ENCODE results near the gene PHACTR4. TPM values are rescaled to one million over a fixed set of nuclear protein-coding genes. Genes with fewer than 3 reads are reported as not detected.

PHACTR4 gene
- total and polyA plus RNA-seq, 2 of the 4 experiments (the other 2 are of a cell fraction), result 7.5 to 15.0 TPM

DNA sequence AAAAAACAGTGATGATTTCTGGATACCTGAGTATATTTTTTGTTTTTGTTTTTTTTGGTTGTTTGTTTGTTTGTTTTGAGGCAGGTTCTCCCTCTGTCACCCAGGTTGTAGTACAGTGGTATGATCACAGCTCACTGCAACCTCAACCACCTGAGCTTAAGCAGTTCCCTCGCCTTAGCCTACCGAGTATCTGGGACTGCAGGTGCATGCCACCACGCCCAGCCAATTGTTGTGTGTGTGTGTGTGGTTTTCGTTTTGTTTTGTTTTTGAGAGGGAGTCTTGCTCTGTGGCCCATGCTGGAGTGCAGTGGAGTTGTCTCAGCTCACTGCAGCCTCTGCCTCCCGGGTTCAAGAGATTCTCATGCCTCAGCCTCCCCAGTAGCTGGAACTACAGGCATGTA lies 81.0 kb downstream of the PHACTR4 start:
- no peak overlapping the region for H3K4ac ChIP-seq (ENCODE audit: low read depth, low read length)
- no peak overlapping the region for H3K9ac ChIP-seq (ENCODE audit: low read depth, low read length)
- H2BK20ac ChIP-seq (ENCODE audit: low read depth, low read length), result no peak overlapping the region
- no peak overlapping the region for H2BK120ac ChIP-seq (ENCODE audit: low read depth, low read length)
- no peak overlapping the region for H2BK5ac ChIP-seq (ENCODE audit: low read depth, low read length, poor library complexity, severe bottlenecking)
- no peak overlapping the region for H2BK15ac ChIP-seq (ENCODE audit: low read depth, low read length)
- no peak for TF ChIP-seq RAD21 (IDR thresholded peaks at IDR 0.05; ENCODE audit: low read length)
- TF ChIP-seq BHLHE40 (IDR thresholded peaks at IDR 0.05; ENCODE audit: low read depth, low read length), result no peak
- TF ChIP-seq USF2 (IDR thresholded peaks at IDR 0.05; ENCODE audit: low read depth, low read length), result no peak
- TF ChIP-seq NFE2L2 (IDR thresholded peaks at IDR 0.05; ENCODE audit: low read depth, low read length), result no peak
- TF ChIP-seq MAZ (IDR thresholded peaks at IDR 0.05; ENCODE audit: borderline replicate concordance, low read depth, low read length), result no peak
- TF ChIP-seq CEBPB (IDR thresholded peaks at IDR 0.05; ENCODE audit: low read depth, low read length), result no peak
- TF ChIP-seq RCOR1 (IDR thresholded peaks at IDR 0.05; ENCODE audit: insufficient replicate concordance, low read length), result no peak
- TF ChIP-seq MAFK (IDR thresholded peaks at IDR 0.05; ENCODE audit: low read depth, low read length), result no peak
- TF ChIP-seq RFX5 (IDR thresholded peaks at IDR 0.05; ENCODE audit: low read depth, low read length), result no peak
- H4K91ac ChIP-seq (ENCODE audit: insufficient read depth, low read depth, low read length), result no peak overlapping the region
- no peak overlapping the region for H4K5ac ChIP-seq (ENCODE audit: low read depth, low read length)
- H3K36me3 ChIP-seq (ENCODE audit: control insufficient read depth, insufficient read depth, low read length), result no peaks in the 10 kb centered on the region; the same call in 1 of the 2 replicates
- no peak overlapping the region for H2AFZ ChIP-seq (replicated peaks; ENCODE audit: low read length, poor library complexity)
- BruUV-seq (replicated peaks), result no TSS peak
- peaks cover 3% of the 10 kb centered on the region; the same call in 1 of the 2 replicates for H3K9me1 ChIP-seq (ENCODE audit: insufficient read depth, low read length)
- H3K79me1 ChIP-seq (ENCODE audit: low read depth in 1 of 2, low read length in 2 of 2), result peaks cover 14 to 45% of the 10 kb centered on the region in 2 experiments
- no peak overlapping the region for H3K56ac ChIP-seq (ENCODE audit: extremely low read depth, insufficient read depth, low read length)
- H3K4me3 ChIP-seq (ENCODE audit: insufficient read depth, low read depth, low read length), result no peak overlapping the region
- H3K27me3 ChIP-seq (ENCODE audit: control insufficient read depth, insufficient read depth, low read length), result no peaks in the 10 kb centered on the region
- ATAC-seq (ENCODE audit: low read depth) (no peak), DNase-seq (no peak)
- no peaks in the 10 kb centered on the region for H4K20me1 ChIP-seq (ENCODE audit: insufficient read depth, low read length)
- in situ Hi-C loops (cut with MboI; ENCODE audit: low sequenced_read_pairs) (no loop called here), intact Hi-C loops (cut with micrococcal nuclease) (no loop called here), dilution Hi-C loops (cut with HindIII; ENCODE audit: low sequenced_read_pairs, unreplicated experiment) (no loop called here)
- no peaks in the 10 kb centered on the region; the same call in 1 of the 2 replicates for H3K4me1 ChIP-seq (ENCODE audit: control insufficient read depth, insufficient read depth, low read length)
- no peak overlapping the region for H3K27ac ChIP-seq (ENCODE audit: insufficient read depth, low read length)
- no peak overlapping the region for H3K4me2 ChIP-seq (ENCODE audit: low read depth, low read length)
- no peak overlapping the region for H3K23ac ChIP-seq (ENCODE audit: low read depth, low read length)
- no CpG with 5 or more reads among the region's 5 CpGs for WGBS, 2 experiments (ENCODE audit: extremely low coverage in 2 of 2, insufficient read length in 1 of 2)
- H2AK9ac ChIP-seq (replicated peaks; ENCODE audit: low read depth, low read length, poor library complexity), result no peak overlapping the region
- H3K18ac ChIP-seq (ENCODE audit: low read depth, low read length), result no peak overlapping the region
- CTCF ChIA-PET, result interaction anchor here (0.6 kb wide), 2 partner anchors 11 to 19 kb away, joined by 3 to 7 read pairs; no protein-coding TSS in a partner anchor
- no peak overlapping the region for H2AK5ac ChIP-seq (ENCODE audit: low read depth, low read length)
- H3K14ac ChIP-seq (replicated peaks; ENCODE audit: low read depth, low read length), result no peak overlapping the region
- no peaks in the 10 kb centered on the region for H3K9me3 ChIP-seq (ENCODE audit: control insufficient read depth, insufficient read depth, low read length)
- H4K8ac ChIP-seq (ENCODE audit: low read depth in 2 of 2, low read length in 2 of 2), result no peak overlapping the region
- POLR2A ChIA-PET (ENCODE audit: unreplicated experiment), result no interaction called here
